ENCODE results near the gene TEX38. TPM values are rescaled to one million over a fixed set of nuclear protein-coding genes. Genes with fewer than 3 reads are reported as not detected.

Gene TEX38
- total RNA-seq (100 to 1,000 TPM; 150 to 362 TPM), polyA plus RNA-seq (ENCODE audit: insufficient read depth, low read depth, low replicate concordance) (432 TPM)
- long read RNA-seq, donor 1, result 0 reads
- long read RNA-seq, donor 2, result 0 reads

- TF ChIP-seq CTCF (IDR thresholded peaks at IDR 0.05) (no peak), POLR2A (IDR thresholded peaks at IDR 0.05) (no peak)
- no peaks in the 10 kb centered on the region for H3K9me3 ChIP-seq
- no peak within 1 kb of the TSS for H3K27ac ChIP-seq
- intact Hi-C loops (cut with DNase I; ENCODE audit: low total_unique reads), result no loop called here
- H3K27me3 ChIP-seq, result no peaks in the 10 kb centered on the region
- no peak within 1 kb of the TSS for H3K4me3 ChIP-seq
- WGBS, 2 donors, result 96 to 98% methylated on average over 2 to 3 of the region's 3 CpGs
- peaks cover 8% of the 10 kb centered on the region for H3K4me1 ChIP-seq
- no peaks in the 10 kb centered on the region for H3K36me3 ChIP-seq (ENCODE audit: low read depth, missing control alignments)
- no peak for DNase-seq
Measured at GRCh38 chr1:46671554-46671953, at the start of gene TEX38. TEX38 (plus strand) TSS chr1:46671854; CDS start chr1:46671935, 81 bp downstream.

GRCh38 chr1:46621930-46622329 is 49.7 kb upstream of the TEX38 start:
- TF ChIP-seq CTCF (IDR thresholded peaks at IDR 0.05) (no peak), POLR2A (IDR thresholded peaks at IDR 0.05) (no peak)
- intact Hi-C loops (cut with DNase I; ENCODE audit: low total_unique reads), result no loop called here
- H3K9me3 ChIP-seq, result no peaks in the 10 kb centered on the region
- no peak for DNase-seq
- peak overlapping the region in 1 of 2 donors; percentile 45 for H3K27ac ChIP-seq
- H3K36me3 ChIP-seq (ENCODE audit: low read depth, missing control alignments), result no peaks in the 10 kb centered on the region
- no peak overlapping the region for H3K4me3 ChIP-seq
- no peaks in the 10 kb centered on the region for H3K27me3 ChIP-seq
- H3K4me1 ChIP-seq, result peaks cover 25% of the 10 kb centered on the region
- WGBS, 2 donors, result 48 to 53% methylated on average over 7 of the region's 7 CpGs

GRCh38 chr1:46622344-46622743 is 49.3 kb upstream of the TEX38 start:
- H3K36me3 ChIP-seq (ENCODE audit: low read depth, missing control alignments), result no peaks in the 10 kb centered on the region
- intact Hi-C loops (cut with DNase I; ENCODE audit: low total_unique reads), result no loop called here
- TF ChIP-seq CTCF (IDR thresholded peaks at IDR 0.05) (peak in 1 of 3 experiments; percentile 25), POLR2A (IDR thresholded peaks at IDR 0.05) (no peak)
- H3K27me3 ChIP-seq, result no peaks in the 10 kb centered on the region
- whole genome bisulfite sequencing, 2 donors, result 30 to 50% methylated on average over 3 of the region's 3 CpGs
- peaks cover 25% of the 10 kb centered on the region for H3K4me1 ChIP-seq
- no peaks in the 10 kb centered on the region for H3K9me3 ChIP-seq
- H3K4me3 ChIP-seq, result no peak overlapping the region
- H3K27ac ChIP-seq, result peak overlapping the region in 1 of 2 donors; percentile 45
- DNase-seq, result peak; percentile 62

- TF ChIP-seq CTCF (IDR thresholded peaks at IDR 0.05) (no peak), POLR2A (IDR thresholded peaks at IDR 0.05) (no peak)
- H3K9me3 ChIP-seq, result no peaks in the 10 kb centered on the region
- intact Hi-C loops (cut with DNase I; ENCODE audit: low total_unique reads), result no loop called here
- H3K4me3 ChIP-seq, result no peak overlapping the region
- H3K27me3 ChIP-seq, result no peaks in the 10 kb centered on the region
- peak; percentile 37 for DNase-seq
- no peaks in the 10 kb centered on the region for H3K36me3 ChIP-seq (ENCODE audit: low read depth, missing control alignments)
- H3K4me1 ChIP-seq, result peaks cover 25% of the 10 kb centered on the region
- 41 to 54% methylated on average over 4 of the region's 4 CpGs for WGBS, 2 donors
- peak overlapping the region in 1 of 2 donors; percentile 36 for H3K27ac ChIP-seq
Measured at GRCh38 chr1:46623743-46624644, 47.7 kb upstream of the TEX38 start.
